GM21381 (cell line): ENCODE data around the gene MAPRE3.
"Not testable (repeated sequence)": the region's sequence is repeated elsewhere in the genome, so short reads cannot be mapped to it uniquely, and the experiment has no call there.

ENCODE experiments used
- ATAC-seq: cut with Tn5 transposase; IDR thresholded peaks from one replicate; pipeline ENCODE4 v1.9.1; 2021; ENCODE audit warnings: mild to moderate bottlenecking, moderate library complexity; ENCODE audit not compliant: unreplicated experiment

Gene MAPRE3

GRCh38 chr2:26970244-26970927 is at the start of gene MAPRE3:
MAPRE3 (plus strand) TSS chr2:26970637; CDS start chr2:27022219, 51,582 bp downstream.
- ATAC-seq = peak; percentile 91

GRCh38 chr2:26921323-26921722 is 49.1 kb upstream of the MAPRE3 start:
- ATAC-seq = no peak

GRCh38 chr2:26922405-26923188 is 47.8 kb upstream of the MAPRE3 start:
- ATAC-seq = no peak

- ATAC-seq = not testable (repeated sequence)
Measured at GRCh38 chr2:26923189-26923466, 47.3 kb upstream of the MAPRE3 start.

- no peak for ATAC-seq
Measured at GRCh38 chr2:26924731-26925099, 45.7 kb upstream of the MAPRE3 start.

- no peak for ATAC-seq
Measured at GRCh38 chr2:26925100-26925791, 45.2 kb upstream of the MAPRE3 start.

- ATAC-seq = no peak
Measured at GRCh38 chr2:26927221-26927620, 43.2 kb upstream of the MAPRE3 start.

- ATAC-seq = no peak
Measured at GRCh38 chr2:26932974-26933373, 37.5 kb upstream of the MAPRE3 start.

- ATAC-seq = no peak
Measured at GRCh38 chr2:26933431-26934334, 36.8 kb upstream of the MAPRE3 start.

- no peak for ATAC-seq
Measured at GRCh38 chr2:26934335-26934724, 36.1 kb upstream of the MAPRE3 start.

- ATAC-seq = no peak
Measured at GRCh38 chr2:26934985-26935384, 35.5 kb upstream of the MAPRE3 start.

GRCh38 chr2:26936855-26937254 is 33.6 kb upstream of the MAPRE3 start:
- ATAC-seq = no peak

GRCh38 chr2:26938399-26939118 is 31.9 kb upstream of the MAPRE3 start:
- no peak for ATAC-seq

- ATAC-seq = no peak
Measured at GRCh38 chr2:26940001-26940400, 30.4 kb upstream of the MAPRE3 start.

- ATAC-seq = no peak
Measured at GRCh38 chr2:26941486-26941885, 29.0 kb upstream of the MAPRE3 start.

GRCh38 chr2:26942543-26943295 is 27.7 kb upstream of the MAPRE3 start:
- ATAC-seq = no peak

- no peak for ATAC-seq
Measured at GRCh38 chr2:26945991-26946750, 24.3 kb upstream of the MAPRE3 start.

GRCh38 chr2:26946841-26947784 is 23.3 kb upstream of the MAPRE3 start:
- no peak for ATAC-seq
